Tibial nerve (tissue), 3 donors: ENCODE measurements around the gene PTGDR2.

Experiments used
- CTCF ChIP-seq, 5 experiments: fragments of 200-600 bp in 3 of 5; fragments of 450-650 bp in 2 of 5; sonication (generic) in 3 of 5; IDR thresholded peaks; one replicate each; pipeline ENCODE4 v1.5.1; 2016 to 2019; ENCODE audit warnings: antibody characterized with exemption in 5 of 5, mild to moderate bottlenecking in 3 of 5, moderate library complexity in 2 of 5
- POLR2A ChIP-seq, 2 donors: fragments of 450-650 bp; IDR thresholded peaks; one replicate each; pipeline ENCODE4 v1.6.1; 2017; ENCODE audit warnings: antibody characterized with exemption in 2 of 2, mild to moderate bottlenecking in 2 of 2, moderate library complexity in 2 of 2

- no peak for TF ChIP-seq POLR2A (IDR thresholded peaks at IDR 0.05)
- TF ChIP-seq CTCF (IDR thresholded peaks at IDR 0.05): no peak
These were observed 5.2 kb upstream of the PTGDR2 start for GRCh38 chr11:60860943-60861342.
